CD4-positive, alpha-beta T cell (primary cell): ENCODE measurements around the gene MTUS2. TPM values are rescaled to one million over a fixed set of nuclear protein-coding genes. Genes with fewer than 3 reads are reported as not detected.

Experiments
- ATAC-seq: fragments of 200-7000 bp; cut with Tn5 transposase; one replicate; pipeline ENCODE4 v1.10.0; 2022; ENCODE audit warnings: mild to moderate bottlenecking; ENCODE audit not compliant: poor library complexity
- CTCF ChIA-PET: fragments of 350-600 bp; sonication (Branson Sonifier 250); formaldehyde crosslinking; loops from one replicate; lab custom pipeline; 2021; ENCODE audit warnings: antibody characterized with exemption, inconsistent platforms; lab: Charles Lee
- POLR2A ChIA-PET: fragments of 350-600 bp; sonication (Branson Sonifier 250); formaldehyde crosslinking; loops from one replicate; lab custom pipeline; 2021; ENCODE audit warnings: antibody characterized with exemption, inconsistent platforms; lab: Charles Lee
- DNase-seq, 14 experiments: peaks; one replicate each; pipeline ENCODE4 v3.0.0-alpha.2; 2013 to 2020; ENCODE audit warnings: mixed read lengths in 2 of 14
- H3K27ac ChIP-seq, 2 donors: one replicate each; pipeline versions ENCODE4 v1.5.1 to v1.7.0; 2013; ENCODE audit warnings: low read length in 2 of 2, low read depth in 1 of 2, mild to moderate bottlenecking in 1 of 2
- H3K27me3 ChIP-seq, 2 experiments: 1 replicate in 1 of 2; 2 replicates in 1 of 2; pipeline versions ENCODE4 v1.6.1 to v1.7.0; 2013; ENCODE audit warnings: low read length in 2 of 2, control low read depth in 1 of 2, mild to moderate bottlenecking in 1 of 2, moderate library complexity in 1 of 2; ENCODE audit not compliant: insufficient read depth in 2 of 2, control insufficient read depth in 1 of 2
- H3K36me3 ChIP-seq: one replicate; pipeline ENCODE4 v1.6.1; 2013; ENCODE audit warnings: low read length, control low read depth; ENCODE audit not compliant: insufficient read depth
- H3K4me1 ChIP-seq: one replicate; pipeline ENCODE4 v1.6.1; 2013; ENCODE audit warnings: low read length, control low read depth; ENCODE audit not compliant: insufficient read depth
- H3K4me3 ChIP-seq: one replicate; pipeline ENCODE4 v1.5.1; 2013; ENCODE audit warnings: mild to moderate bottlenecking, low read length, moderate library complexity
- H3K9me3 ChIP-seq, 2 experiments: 1 replicate in 1 of 2; 2 replicates in 1 of 2; pipeline versions ENCODE4 v1.6.1 to v1.7.0; 2013; ENCODE audit warnings: low read length in 2 of 2, mild to moderate bottlenecking in 2 of 2, control low read depth in 1 of 2, moderate library complexity in 1 of 2; ENCODE audit not compliant: control insufficient read depth in 1 of 2, insufficient read depth in 1 of 2
- H3K27ac Mint-ChIP-seq: one replicate; pipeline ENCODE4 v1.8.0; 2020; ENCODE audit warnings: mixed read lengths
- H3K27me3 Mint-ChIP-seq: one replicate; pipeline ENCODE4 v1.8.0; 2021; ENCODE audit warnings: mixed read lengths
- H3K36me3 Mint-ChIP-seq: one replicate; pipeline ENCODE4 v1.8.0; 2021; ENCODE audit warnings: low read depth, mixed read lengths
- H3K4me1 Mint-ChIP-seq: one replicate; pipeline ENCODE4 v1.8.0; 2021; ENCODE audit warnings: low read depth, mixed read lengths
- H3K4me3 Mint-ChIP-seq: one replicate; pipeline ENCODE4 v1.8.0; 2020; ENCODE audit warnings: mild to moderate bottlenecking, mixed read lengths
- H3K9me3 Mint-ChIP-seq: one replicate; pipeline ENCODE4 v1.8.0; 2020; ENCODE audit warnings: mixed read lengths
- intact Hi-C, 2 experiments: fragments of 100-400 bp; cut with DNase I in 1 of 2; cut with micrococcal nuclease in 1 of 2; formaldehyde crosslinking; loops; one replicate each; pipeline versions ENCODE4 v1.15.1 to v1.9.0; 2023 to 2025; cut with DNase I, micrococcal nuclease
- total RNA-seq, 174 experiments: library from RNA in 2 of 174; stranded (reverse) in 2 of 174; gene quantifications; one replicate each; pipeline ENCODE4 v1.2.3 and lab custom pipeline; 2021 to 2026
- TF ChIP-seq, protein P1 (sequence below): fragments of 200-600 bp; IDR thresholded peaks from one replicate; pipeline ENCODE4 v1.8.0; 2022; ENCODE audit warnings: antibody characterized with exemption, mild to moderate bottlenecking

The MTUS2 gene
- total RNA-seq, 2 experiments from 2014 or later: 0.38 to 0.81 TPM

GRCh38 chr13:29227576-29227975, 407.4 kb downstream of the MTUS2 start:
- intact Hi-C loops: no loop called here
- H3K4me3 ChIP-seq: no peak overlapping the region
- H3K27me3 ChIP-seq: peaks cover 0 to 5% of the 10 kb centered on the region in 2 experiments
- DNase-seq (no peak), ATAC-seq (no peak)
- H3K36me3 Mint-ChIP-seq: no peaks in the 10 kb centered on the region
- peaks cover 6% of the 10 kb centered on the region for H3K27me3 Mint-ChIP-seq
- ChIA-PET POLR2A (no interaction called here), CTCF (no interaction called here)
- H3K4me1 Mint-ChIP-seq: no peaks in the 10 kb centered on the region
- no peak overlapping the region for H3K27ac ChIP-seq
- peaks cover 2% of the 10 kb centered on the region for H3K9me3 Mint-ChIP-seq
- TF ChIP-seq, protein P1, sequence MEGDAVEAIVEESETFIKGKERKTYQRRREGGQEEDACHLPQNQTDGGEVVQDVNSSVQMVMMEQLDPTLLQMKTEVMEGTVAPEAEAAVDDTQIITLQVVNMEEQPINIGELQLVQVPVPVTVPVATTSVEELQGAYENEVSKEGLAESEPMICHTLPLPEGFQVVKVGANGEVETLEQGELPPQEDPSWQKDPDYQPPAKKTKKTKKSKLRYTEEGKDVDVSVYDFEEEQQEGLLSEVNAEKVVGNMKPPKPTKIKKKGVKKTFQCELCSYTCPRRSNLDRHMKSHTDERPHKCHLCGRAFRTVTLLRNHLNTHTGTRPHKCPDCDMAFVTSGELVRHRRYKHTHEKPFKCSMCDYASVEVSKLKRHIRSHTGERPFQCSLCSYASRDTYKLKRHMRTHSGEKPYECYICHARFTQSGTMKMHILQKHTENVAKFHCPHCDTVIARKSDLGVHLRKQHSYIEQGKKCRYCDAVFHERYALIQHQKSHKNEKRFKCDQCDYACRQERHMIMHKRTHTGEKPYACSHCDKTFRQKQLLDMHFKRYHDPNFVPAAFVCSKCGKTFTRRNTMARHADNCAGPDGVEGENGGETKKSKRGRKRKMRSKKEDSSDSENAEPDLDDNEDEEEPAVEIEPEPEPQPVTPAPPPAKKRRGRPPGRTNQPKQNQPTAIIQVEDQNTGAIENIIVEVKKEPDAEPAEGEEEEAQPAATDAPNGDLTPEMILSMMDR: no peak
- H3K4me3 Mint-ChIP-seq: no peak overlapping the region
- H3K4me1 ChIP-seq: no peaks in the 10 kb centered on the region
- no peak overlapping the region for H3K27ac Mint-ChIP-seq
- H3K9me3 ChIP-seq: peaks cover 5 to 19% of the 10 kb centered on the region in 2 experiments
- no peaks in the 10 kb centered on the region for H3K36me3 ChIP-seq

GRCh38 chr13:29230299-29230845, 410.2 kb downstream of the MTUS2 start:
- H3K36me3 ChIP-seq: no peaks in the 10 kb centered on the region
- TF ChIP-seq, protein P1: no peak
- H3K4me3 ChIP-seq: no peak overlapping the region
- ChIA-PET CTCF (no interaction called here), POLR2A (no interaction called here)
- H3K4me1 ChIP-seq: no peaks in the 10 kb centered on the region
- Mint-ChIP-seq H3K27me3 (peaks cover 6% of the 10 kb centered on the region), H3K4me1 (no peaks in the 10 kb centered on the region), H3K27ac (no peak overlapping the region), H3K36me3 (no peaks in the 10 kb centered on the region), H3K9me3 (no peaks in the 10 kb centered on the region), H3K4me3 (no peak overlapping the region)
- no peaks in the 10 kb centered on the region for H3K27me3 ChIP-seq
- DNase-seq (no peak), ATAC-seq (no peak)
- no peak overlapping the region for H3K27ac ChIP-seq
- H3K9me3 ChIP-seq: no peaks in the 10 kb centered on the region
- intact Hi-C loops: no loop called here

GRCh38 chr13:29239653-29240525, 419.8 kb downstream of the MTUS2 start:
- Mint-ChIP-seq H3K27ac (no peak overlapping the region), H3K27me3 (peaks cover 30% of the 10 kb centered on the region), H3K4me1 (no peaks in the 10 kb centered on the region), H3K36me3 (no peaks in the 10 kb centered on the region), H3K4me3 (no peak overlapping the region), H3K9me3 (peaks cover 5% of the 10 kb centered on the region)
- Histone ChIP-seq H3K4me3 (no peak overlapping the region), H3K9me3 (peaks cover 0 to 4% of the 10 kb centered on the region in 2 experiments), H3K27me3 (no peaks in the 10 kb centered on the region), H3K4me1 (no peaks in the 10 kb centered on the region), H3K36me3 (no peaks in the 10 kb centered on the region), H3K27ac (no peak overlapping the region)
- intact Hi-C loops: no loop called here
- TF ChIP-seq, protein P1: no peak
- ChIA-PET CTCF (no interaction called here), POLR2A (no interaction called here)
- DNase-seq (no peak), ATAC-seq (no peak)
